NOMO-1 treated with DMSO at 0.1 percent for 48 hours (cell line): Measurements from ENCODE around the gene ZNF333.
"Not testable (repeated sequence)": the region's sequence is repeated elsewhere in the genome, so short reads cannot be mapped to it uniquely, and the experiment has no call there.

Experiments
- DNase-seq: peaks from one replicate; lab custom pipeline; 2025; ENCODE audit not compliant: unreplicated experiment; lab: John Stamatoyannopoulos, UW

Gene ZNF333

GRCh38 chr19:14695471-14695870 lies 5.6 kb downstream of the ZNF333 start:
- no peak for DNase-seq

- peak; percentile 7 for DNase-seq
Observed at GRCh38 chr19:14699641-14700040, 9.8 kb downstream of the ZNF333 start.

GRCh38 chr19:14700711-14701375 lies 11.0 kb downstream of the ZNF333 start:
- DNase-seq: no peak

- no peak for DNase-seq
Observed at GRCh38 chr19:14703833-14704232, 14.0 kb downstream of the ZNF333 start.

- DNase-seq: no peak
Observed at GRCh38 chr19:14704450-14704849, 14.6 kb downstream of the ZNF333 start.

- DNase-seq: no peak
Observed at GRCh38 chr19:14715841-14716240, 26.0 kb downstream of the ZNF333 start.

- no peak for DNase-seq
Observed at GRCh38 chr19:14718522-14719116, 28.8 kb downstream of the ZNF333 start.

- DNase-seq: no peak
Observed at GRCh38 chr19:14719162-14719561, 29.3 kb downstream of the ZNF333 start.

GRCh38 chr19:14722127-14722526 lies 32.3 kb downstream of the ZNF333 start:
- DNase-seq: no peak

GRCh38 chr19:14728595-14728994 lies 38.7 kb downstream of the ZNF333 start:
- no peak for DNase-seq

- DNase-seq: no peak
Observed at GRCh38 chr19:14731200-14731599, 41.4 kb downstream of the ZNF333 start.

- no peak for DNase-seq
Observed at GRCh38 chr19:14732510-14732909, 42.7 kb downstream of the ZNF333 start.

GRCh38 chr19:14733574-14733973 lies 43.7 kb downstream of the ZNF333 start:
- no peak for DNase-seq

- no peak for DNase-seq
Observed at GRCh38 chr19:14735915-14736314, 46.1 kb downstream of the ZNF333 start.

GRCh38 chr19:14746886-14747285 lies 57.0 kb downstream of the ZNF333 start:
- no peak for DNase-seq

- peak; percentile 33 for DNase-seq
Observed at GRCh38 chr19:14748601-14749000, 58.8 kb downstream of the ZNF333 start.

GRCh38 chr19:14758816-14759215 lies 69.0 kb downstream of the ZNF333 start:
- DNase-seq: no peak

GRCh38 chr19:14761607-14762006 lies 71.8 kb downstream of the ZNF333 start:
- DNase-seq: no peak

GRCh38 chr19:14762111-14762510 lies 72.3 kb downstream of the ZNF333 start:
- no peak for DNase-seq

GRCh38 chr19:14763497-14764145 lies 73.8 kb downstream of the ZNF333 start:
- no peak for DNase-seq

GRCh38 chr19:14764401-14764800 lies 74.6 kb downstream of the ZNF333 start:
- no peak for DNase-seq

GRCh38 chr19:14765403-14765802 lies 75.6 kb downstream of the ZNF333 start:
- not testable (repeated sequence) for DNase-seq
